HEK293T (cell line): Measurements from ENCODE around the gene PFKL.

Experiments used
- BHLHE40 ChIP-seq: fragments of 450-650 bp; IDR thresholded peaks from 2 replicates; pipeline ENCODE4 v1.6.1; 2016; ENCODE audit warnings: mild to moderate bottlenecking, moderate library complexity, borderline replicate concordance
- CTBP1 ChIP-seq: fragments of 450-650 bp; IDR thresholded peaks from 2 replicates; pipeline ENCODE4 v1.6.1; 2016; ENCODE audit warnings: borderline replicate concordance
- ELF4 ChIP-seq: fragments of 450-650 bp; IDR thresholded peaks from 2 replicates; pipeline ENCODE4 v1.6.1; 2017; ENCODE audit warnings: antibody characterized with exemption
- FOXA1 ChIP-seq: fragments of 450-650 bp; IDR thresholded peaks from 2 replicates; pipeline ENCODE4 v1.6.1; 2016; ENCODE audit warnings: mild to moderate bottlenecking
- FOXK2 ChIP-seq: fragments of 450-650 bp; IDR thresholded peaks from 2 replicates; pipeline ENCODE4 v1.6.1; 2016; ENCODE audit warnings: mild to moderate bottlenecking
- FOXM1 ChIP-seq: fragments of 450-650 bp; IDR thresholded peaks from 2 replicates; pipeline ENCODE4 v1.6.1; 2017; ENCODE audit warnings: mild to moderate bottlenecking, borderline replicate concordance
- HDGF ChIP-seq: fragments of 450-650 bp; IDR thresholded peaks from 2 replicates; pipeline ENCODE4 v1.6.1; 2017; ENCODE audit warnings: antibody characterized with exemption, borderline replicate concordance
- L3MBTL2 ChIP-seq: fragments of 450-650 bp; conservative IDR thresholded peaks from 2 replicates; pipeline ENCODE4 v1.6.1; 2016; ENCODE audit warnings: mild to moderate bottlenecking
- LEF1 ChIP-seq: fragments of 450-650 bp; IDR thresholded peaks from 2 replicates; pipeline ENCODE4 v1.6.1; 2017; ENCODE audit warnings: mild to moderate bottlenecking, borderline replicate concordance
- NFRKB ChIP-seq: fragments of 450-650 bp; IDR thresholded peaks from 2 replicates; pipeline ENCODE4 v1.6.1; 2016; ENCODE audit warnings: mild to moderate bottlenecking, moderate library complexity
- PKNOX1 ChIP-seq: fragments of 450-650 bp; IDR thresholded peaks from 2 replicates; pipeline ENCODE4 v1.6.1; 2016
- SP1 ChIP-seq: fragments of 450-650 bp; IDR thresholded peaks from 2 replicates; pipeline ENCODE4 v1.6.1; 2017
- SUZ12 ChIP-seq: fragments of 450-650 bp; IDR thresholded peaks from 2 replicates; pipeline ENCODE4 v1.6.1; 2016; ENCODE audit warnings: mild to moderate bottlenecking
- TARDBP ChIP-seq: fragments of 450-650 bp; IDR thresholded peaks from 2 replicates; pipeline ENCODE4 v1.6.1; 2016

- TF ChIP-seq CTBP1 (no peak), ELF4 (no peak), NFRKB (no peak), SP1 (no peak), L3MBTL2 (no peak), SUZ12 (no peak), FOXM1 (no peak), TARDBP (no peak), FOXK2 (no peak), BHLHE40 (no peak), FOXA1 (no peak), PKNOX1 (no peak), LEF1 (no peak), HDGF (no peak)
Observed at GRCh38 chr21:44322621-44323325, 22.9 kb downstream of the PFKL start.
